AML-193 (cell line): ENCODE results near the gene SGO1.
"Not testable (repeated sequence)": the region's sequence is repeated elsewhere in the genome, so short reads cannot be mapped to it uniquely, and the experiment has no call there.

Source experiments
- DNase-seq, 2 experiments: peaks; one replicate each; lab custom pipeline; 2025; lab: John Stamatoyannopoulos, UW

The SGO1 gene

GRCh38 chr3:20185679-20186599, at the start of gene SGO1:
Gene SGO1 (minus strand): TSS chr3:20186206. CDS start chr3:20184027, 2,179 bp downstream.
- peak; percentile 89 to 91 for DNase-seq

- no peak for DNase-seq
Observed at GRCh38 chr3:20235796-20236195, 49.8 kb upstream of the SGO1 start.

GRCh38 chr3:20232906-20233780, 47.1 kb upstream of the SGO1 start:
- DNase-seq = no peak

GRCh38 chr3:20230954-20231353, 44.9 kb upstream of the SGO1 start:
- DNase-seq = no peak

GRCh38 chr3:20225769-20226168, 39.8 kb upstream of the SGO1 start:
- peak in 1 of 2 experiments; percentile 16 for DNase-seq

- no peak for DNase-seq
Observed at GRCh38 chr3:20222274-20222673, 36.3 kb upstream of the SGO1 start.

GRCh38 chr3:20218215-20218614, 32.2 kb upstream of the SGO1 start:
- DNase-seq = no peak

- no peak for DNase-seq
Observed at GRCh38 chr3:20215636-20216035, 29.6 kb upstream of the SGO1 start.

- not testable (repeated sequence) for DNase-seq
Observed at GRCh38 chr3:20213491-20213890, 27.5 kb upstream of the SGO1 start.

- DNase-seq = not testable (repeated sequence)
Observed at GRCh38 chr3:20207945-20208344, 21.9 kb upstream of the SGO1 start.

- DNase-seq = not testable (repeated sequence)
Observed at GRCh38 chr3:20205898-20206297, 19.9 kb upstream of the SGO1 start.

GRCh38 chr3:20201143-20201542, 15.1 kb upstream of the SGO1 start:
- DNase-seq = no peak

GRCh38 chr3:20197775-20198174, 11.8 kb upstream of the SGO1 start:
- DNase-seq = no peak

GRCh38 chr3:20194793-20195460, 8.9 kb upstream of the SGO1 start:
- DNase-seq = no peak

- DNase-seq = no peak
Observed at GRCh38 chr3:20190991-20191390, 5.0 kb upstream of the SGO1 start.

- DNase-seq = no peak
Observed at GRCh38 chr3:20186600-20187004, 596 bp upstream of the SGO1 start.

GRCh38 chr3:20185331-20185678, 701 bp downstream of the SGO1 start:
- DNase-seq = peak in 1 of 2 experiments; percentile 26

- DNase-seq = no peak
Observed at GRCh38 chr3:20182206-20182605, 3.8 kb downstream of the SGO1 start.

GRCh38 chr3:20181276-20181675, 4.7 kb downstream of the SGO1 start:
- no peak for DNase-seq

- DNase-seq = no peak
Observed at GRCh38 chr3:20173844-20174410, 12.1 kb downstream of the SGO1 start.

- DNase-seq = no peak
Observed at GRCh38 chr3:20161714-20162113, 24.3 kb downstream of the SGO1 start.

- no peak for DNase-seq
Observed at GRCh38 chr3:20160230-20160629, 25.8 kb downstream of the SGO1 start.
